Measurements from ENCODE around the gene FRMD4A. TPM values are rescaled to one million over a fixed set of nuclear protein-coding genes. Genes with fewer than 3 reads are reported as not detected.

Gene FRMD4A
- total and polyA plus RNA-seq, 10 of the 15 experiments (the other 5 are each of a cell fraction or from before 2014, with no cell fraction given) = 17.8 to 75.2 (median 39.1) TPM

GRCh38 chr10:14306190-14306589, 24.5 kb downstream of the FRMD4A start:
- FAIRE-seq (no peak), DNase-seq (ENCODE audit: low read depth, low spot score) (no peak), ATAC-seq (no peak)
- Histone ChIP-seq H3K4me3 (no peak overlapping the region), H3K27ac (ENCODE audit: control insufficient read depth, insufficient read depth) (no peak overlapping the region), H3K27me3 (replicated peaks in 1 of 2; ENCODE audit: control insufficient read depth in 2 of 2, insufficient read depth in 2 of 2, low read length in 1 of 2) (no peaks in the 10 kb centered on the region; a peak in 1 of 4 replicates), H3K4me2 (ENCODE audit: control insufficient read depth, insufficient read depth) (no peak overlapping the region), H4K20me1 (ENCODE audit: control insufficient read depth, insufficient read depth) (no peaks in the 10 kb centered on the region), H2AFZ (ENCODE audit: control insufficient read depth, low read depth, low read length) (no peak overlapping the region), H3K9me3 (replicated peaks; ENCODE audit: control insufficient read depth, insufficient read depth, low read length) (no peaks in the 10 kb centered on the region), H3K9ac (ENCODE audit: control insufficient read depth, insufficient read depth, low read length) (no peak overlapping the region), H3K79me2 (ENCODE audit: control insufficient read depth, insufficient read depth, low read length) (no peaks in the 10 kb centered on the region), H3K4me1 (ENCODE audit: control insufficient read depth, insufficient read depth, low read length) (no peaks in the 10 kb centered on the region), H3K36me3 (ENCODE audit: control insufficient read depth in 2 of 2, insufficient read depth in 2 of 2, low read length in 1 of 2) (no peaks in the 10 kb centered on the region)
- in situ Hi-C loops (cut with MboI) (no loop called here), intact Hi-C loops (cut with micrococcal nuclease; ENCODE audit: unreplicated experiment) (no loop called here)
- POLR2A ChIA-PET = interaction anchor here (0.8 kb wide), 1 partner anchor 9 kb away, joined by 3 read pairs; no protein-coding TSS in a partner anchor
- 2% methylated on average over 5 of the region's 5 CpGs for WGBS (ENCODE audit: insufficient coverage, insufficient replicate concordance, low lambda C conversion rate, missing lambda C conversion rate)
- BruUV-seq (replicated peaks) = no TSS peak
- RAD21 ChIA-PET (ENCODE audit: unreplicated experiment) = no interaction called here
- SMC1A ChIA-PET (ENCODE audit: uncharacterized antibody, unreplicated experiment) = interaction anchor here (0.6 kb wide), 1 partner anchor 65 kb away, joined by 3 read pairs; no protein-coding TSS in a partner anchor
- TF ChIP-seq USF2 (IDR thresholded peaks at IDR 0.05; ENCODE audit: borderline replicate concordance, low read depth, low read length) (no peak), E4F1 (IDR thresholded peaks at IDR 0.05; ENCODE audit: borderline replicate concordance, partially characterized antibody) (no peak), ZNF274 (IDR thresholded peaks at IDR 0.05; ENCODE audit: insufficient read depth, insufficient read length) (no peak), PAX8 (IDR thresholded peaks at IDR 0.05) (no peak), HDGF (IDR thresholded peaks at IDR 0.05) (no peak), JUNB (IDR thresholded peaks at IDR 0.05) (no peak), CREB1 (IDR thresholded peaks at IDR 0.05; ENCODE audit: low read depth) (no peak)
- CTCF ChIA-PET = no interaction called here

Measured in GM12878 (cell line).